ENCODE results near the gene KBTBD4.

DNA sequence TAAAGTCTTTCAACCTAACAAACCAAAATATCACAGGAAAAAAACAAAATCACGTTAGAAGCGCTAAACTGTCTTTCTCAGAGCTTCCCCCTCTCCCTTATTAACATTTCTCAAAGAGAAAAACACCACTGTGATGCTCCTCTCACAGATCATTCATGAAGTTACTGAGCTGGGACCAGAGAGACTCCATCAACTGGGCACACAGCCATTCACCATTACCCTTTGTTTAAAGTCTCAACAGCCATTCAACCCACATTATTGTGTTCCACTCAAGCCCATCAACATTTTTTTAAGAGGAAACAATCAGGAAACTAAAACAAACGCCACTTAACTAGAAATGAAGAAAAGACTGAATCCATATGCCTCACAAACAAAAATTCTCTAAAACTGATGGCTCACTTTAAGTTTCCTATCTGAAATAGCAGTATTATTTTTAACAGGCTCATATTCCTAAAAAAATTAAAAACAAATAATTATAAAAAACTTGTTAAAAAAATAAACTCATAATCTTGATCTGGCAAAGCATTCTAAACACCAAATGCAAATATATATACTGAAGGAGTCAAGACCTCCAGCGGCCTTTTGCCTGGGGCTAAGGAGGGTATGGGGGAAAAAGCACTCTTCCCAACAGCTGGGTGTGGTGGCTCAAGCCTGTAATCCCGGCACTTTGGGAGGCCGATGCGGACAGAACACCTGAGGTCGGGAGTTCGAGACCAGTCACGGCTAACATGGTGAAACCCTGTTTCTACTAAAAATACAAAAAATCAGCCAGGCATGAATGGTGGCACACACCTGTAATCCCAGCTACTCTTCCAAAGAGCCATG is 39.8 kb downstream of the KBTBD4 start:
- TF ChIP-seq, protein P1, sequence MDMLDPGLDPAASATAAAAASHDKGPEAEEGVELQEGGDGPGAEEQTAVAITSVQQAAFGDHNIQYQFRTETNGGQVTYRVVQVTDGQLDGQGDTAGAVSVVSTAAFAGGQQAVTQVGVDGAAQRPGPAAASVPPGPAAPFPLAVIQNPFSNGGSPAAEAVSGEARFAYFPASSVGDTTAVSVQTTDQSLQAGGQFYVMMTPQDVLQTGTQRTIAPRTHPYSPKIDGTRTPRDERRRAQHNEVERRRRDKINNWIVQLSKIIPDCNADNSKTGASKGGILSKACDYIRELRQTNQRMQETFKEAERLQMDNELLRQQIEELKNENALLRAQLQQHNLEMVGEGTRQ (IDR thresholded peaks at IDR 0.05; ENCODE audit: low read depth, low read length): no peak
- TF ChIP-seq, protein P1 (CRISPR knock-in tag; IDR thresholded peaks at IDR 0.05; ENCODE audit: borderline replicate concordance): no peak
- TF ChIP-seq JUN (CRISPR knock-in tag; IDR thresholded peaks at IDR 0.05) (no peak), CREM (IDR thresholded peaks at IDR 0.05) (no peak), CREM (CRISPR knock-in tag; IDR thresholded peaks at IDR 0.05) (no peak), YEATS2 (CRISPR knock-in tag; IDR thresholded peaks at IDR 0.05; ENCODE audit: borderline replicate concordance) (no peak), FOSL1 (CRISPR knock-in tag; IDR thresholded peaks at IDR 0.05; ENCODE audit: borderline replicate concordance) (no peak)
- TF ChIP-seq, protein P2, sequence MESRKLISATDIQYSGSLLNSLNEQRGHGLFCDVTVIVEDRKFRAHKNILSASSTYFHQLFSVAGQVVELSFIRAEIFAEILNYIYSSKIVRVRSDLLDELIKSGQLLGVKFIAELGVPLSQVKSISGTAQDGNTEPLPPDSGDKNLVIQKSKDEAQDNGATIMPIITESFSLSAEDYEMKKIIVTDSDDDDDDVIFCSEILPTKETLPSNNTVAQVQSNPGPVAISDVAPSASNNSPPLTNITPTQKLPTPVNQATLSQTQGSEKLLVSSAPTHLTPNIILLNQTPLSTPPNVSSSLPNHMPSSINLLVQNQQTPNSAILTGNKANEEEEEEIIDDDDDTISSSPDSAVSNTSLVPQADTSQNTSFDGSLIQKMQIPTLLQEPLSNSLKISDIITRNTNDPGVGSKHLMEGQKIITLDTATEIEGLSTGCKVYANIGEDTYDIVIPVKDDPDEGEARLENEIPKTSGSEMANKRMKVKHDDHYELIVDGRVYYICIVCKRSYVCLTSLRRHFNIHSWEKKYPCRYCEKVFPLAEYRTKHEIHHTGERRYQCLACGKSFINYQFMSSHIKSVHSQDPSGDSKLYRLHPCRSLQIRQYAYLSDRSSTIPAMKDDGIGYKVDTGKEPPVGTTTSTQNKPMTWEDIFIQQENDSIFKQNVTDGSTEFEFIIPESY (CRISPR knock-in tag; IDR thresholded peaks at IDR 0.05): no peak
- TF ChIP-seq, protein P3, sequence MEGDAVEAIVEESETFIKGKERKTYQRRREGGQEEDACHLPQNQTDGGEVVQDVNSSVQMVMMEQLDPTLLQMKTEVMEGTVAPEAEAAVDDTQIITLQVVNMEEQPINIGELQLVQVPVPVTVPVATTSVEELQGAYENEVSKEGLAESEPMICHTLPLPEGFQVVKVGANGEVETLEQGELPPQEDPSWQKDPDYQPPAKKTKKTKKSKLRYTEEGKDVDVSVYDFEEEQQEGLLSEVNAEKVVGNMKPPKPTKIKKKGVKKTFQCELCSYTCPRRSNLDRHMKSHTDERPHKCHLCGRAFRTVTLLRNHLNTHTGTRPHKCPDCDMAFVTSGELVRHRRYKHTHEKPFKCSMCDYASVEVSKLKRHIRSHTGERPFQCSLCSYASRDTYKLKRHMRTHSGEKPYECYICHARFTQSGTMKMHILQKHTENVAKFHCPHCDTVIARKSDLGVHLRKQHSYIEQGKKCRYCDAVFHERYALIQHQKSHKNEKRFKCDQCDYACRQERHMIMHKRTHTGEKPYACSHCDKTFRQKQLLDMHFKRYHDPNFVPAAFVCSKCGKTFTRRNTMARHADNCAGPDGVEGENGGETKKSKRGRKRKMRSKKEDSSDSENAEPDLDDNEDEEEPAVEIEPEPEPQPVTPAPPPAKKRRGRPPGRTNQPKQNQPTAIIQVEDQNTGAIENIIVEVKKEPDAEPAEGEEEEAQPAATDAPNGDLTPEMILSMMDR (CRISPR knock-in tag; IDR thresholded peaks at IDR 0.05): no peak
